Duodenal mucosa (tissue), 2 donors: Measurements from ENCODE around the gene NFASC.

ENCODE experiments used
- H3K27ac ChIP-seq: one replicate; pipeline ENCODE4 v1.7.0; 2013; ENCODE audit warnings: low read depth, low read length
- H3K27me3 ChIP-seq, 2 donors: one replicate each; pipeline ENCODE4 v1.7.0; 2013; ENCODE audit warnings: low read length in 2 of 2, control low read depth in 1 of 2; ENCODE audit not compliant: insufficient read depth in 2 of 2, control insufficient read depth in 1 of 2
- H3K36me3 ChIP-seq, 2 donors: one replicate each; pipeline ENCODE4 v1.7.0; 2013; ENCODE audit warnings: low read length in 2 of 2, control low read depth in 1 of 2; ENCODE audit not compliant: insufficient read depth in 2 of 2, control insufficient read depth in 1 of 2
- H3K4me1 ChIP-seq, 2 donors: one replicate each; pipeline ENCODE4 v1.7.0; 2013; ENCODE audit warnings: low read length in 2 of 2, control low read depth in 1 of 2; ENCODE audit not compliant: insufficient read depth in 2 of 2, control insufficient read depth in 1 of 2
- H3K4me3 ChIP-seq, 2 donors: one replicate each; pipeline ENCODE4 v1.7.0; 2013; ENCODE audit warnings: low read length in 2 of 2, low read depth in 1 of 2
- H3K9ac ChIP-seq, 2 donors: one replicate each; pipeline ENCODE4 v1.7.0; 2013; ENCODE audit warnings: low read length in 2 of 2, low read depth in 1 of 2
- H3K9me3 ChIP-seq, 2 donors: one replicate each; pipeline ENCODE4 v1.7.0; 2013; ENCODE audit warnings: low read length in 2 of 2, control low read depth in 1 of 2; ENCODE audit not compliant: control insufficient read depth in 1 of 2

Gene NFASC

DNA sequence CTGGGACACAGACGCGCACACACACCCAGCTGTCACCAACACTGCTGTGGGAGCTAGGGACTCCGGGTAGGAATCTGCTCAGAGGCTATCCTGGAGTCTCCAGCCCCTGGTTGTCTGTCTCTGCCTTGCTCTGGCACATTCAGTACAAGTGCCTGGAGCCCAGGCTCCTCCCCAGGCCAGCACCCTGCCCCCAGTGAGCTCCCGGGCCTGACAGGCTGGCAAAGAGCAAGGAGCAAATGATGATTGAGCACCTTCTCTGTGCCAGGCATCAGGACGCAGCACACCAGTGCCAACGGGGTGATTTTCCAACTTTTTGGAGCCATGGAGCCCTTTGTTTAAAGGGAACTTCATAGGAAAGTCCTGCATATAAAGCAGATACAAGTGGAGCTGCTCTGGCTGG, 178.8 kb downstream of the NFASC start:
- Histone ChIP-seq H3K27ac (no peak overlapping the region), H3K9ac (no peak overlapping the region), H3K4me1 (no peaks in the 10 kb centered on the region)

GRCh38 chr1:205052690-205053089, 182.0 kb downstream of the NFASC start:
- H3K9me3 ChIP-seq, result no peaks in the 10 kb centered on the region
- H3K27ac ChIP-seq, result no peak overlapping the region
- no peaks in the 10 kb centered on the region for H3K4me1 ChIP-seq
- peaks cover 0 to 6% of the 10 kb centered on the region in 2 donors for H3K27me3 ChIP-seq
- no peak overlapping the region for H3K4me3 ChIP-seq
- no peak overlapping the region for H3K9ac ChIP-seq
- H3K36me3 ChIP-seq, result no peaks in the 10 kb centered on the region

More for the DNA sequence above, 178.8 kb downstream of the NFASC start:
- H3K9me3 ChIP-seq, result no peaks in the 10 kb centered on the region
- H3K4me3 ChIP-seq, result no peak overlapping the region
- peaks cover 30 to 34% of the 10 kb centered on the region in 2 donors for H3K27me3 ChIP-seq
- H3K36me3 ChIP-seq, result no peaks in the 10 kb centered on the region

DNA sequence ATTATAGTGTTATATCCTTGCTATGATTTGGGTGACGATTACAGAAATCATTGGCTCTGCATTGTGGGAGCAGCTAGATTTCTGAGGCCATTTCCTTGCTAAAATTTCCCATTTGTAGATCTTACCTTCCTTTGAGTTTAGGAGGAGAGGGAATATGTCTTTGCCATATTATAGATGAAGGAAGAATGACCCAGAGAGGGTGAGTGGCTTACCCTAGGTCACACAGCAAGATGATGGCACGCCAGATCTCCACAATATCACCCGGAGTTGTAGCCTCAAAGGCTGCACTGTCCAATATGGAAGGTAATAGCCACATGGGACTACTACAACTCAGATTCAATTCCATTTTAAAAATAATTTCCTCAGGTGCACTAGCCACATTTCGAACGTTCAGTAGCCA, 182.6 kb downstream of the NFASC start:
- H3K27me3 ChIP-seq, result peaks cover 0 to 6% of the 10 kb centered on the region in 2 donors
- H3K4me1 ChIP-seq, result no peaks in the 10 kb centered on the region
- H3K36me3 ChIP-seq, result no peaks in the 10 kb centered on the region
- H3K9me3 ChIP-seq, result no peaks in the 10 kb centered on the region
- no peak overlapping the region for H3K4me3 ChIP-seq
- H3K9ac ChIP-seq, result no peak overlapping the region
- no peak overlapping the region for H3K27ac ChIP-seq

GRCh38 chr1:205054013-205054412, 183.4 kb downstream of the NFASC start:
- no peak overlapping the region for H3K27ac ChIP-seq
- H3K27me3 ChIP-seq, result peaks cover 0 to 6% of the 10 kb centered on the region in 2 donors
- H3K4me1 ChIP-seq, result no peaks in the 10 kb centered on the region
- H3K9ac ChIP-seq, result no peak overlapping the region
- no peak overlapping the region for H3K4me3 ChIP-seq
- H3K9me3 ChIP-seq, result no peaks in the 10 kb centered on the region
- no peaks in the 10 kb centered on the region for H3K36me3 ChIP-seq

- Histone ChIP-seq H3K9ac (no peak overlapping the region), H3K4me1 (no peaks in the 10 kb centered on the region), H3K27me3 (peaks cover 0 to 6% of the 10 kb centered on the region in 2 donors), H3K36me3 (no peaks in the 10 kb centered on the region), H3K9me3 (no peaks in the 10 kb centered on the region), H3K4me3 (no peak overlapping the region), H3K27ac (no peak overlapping the region)
Measured at GRCh38 chr1:205056188-205056611, 185.5 kb downstream of the NFASC start.

DNA sequence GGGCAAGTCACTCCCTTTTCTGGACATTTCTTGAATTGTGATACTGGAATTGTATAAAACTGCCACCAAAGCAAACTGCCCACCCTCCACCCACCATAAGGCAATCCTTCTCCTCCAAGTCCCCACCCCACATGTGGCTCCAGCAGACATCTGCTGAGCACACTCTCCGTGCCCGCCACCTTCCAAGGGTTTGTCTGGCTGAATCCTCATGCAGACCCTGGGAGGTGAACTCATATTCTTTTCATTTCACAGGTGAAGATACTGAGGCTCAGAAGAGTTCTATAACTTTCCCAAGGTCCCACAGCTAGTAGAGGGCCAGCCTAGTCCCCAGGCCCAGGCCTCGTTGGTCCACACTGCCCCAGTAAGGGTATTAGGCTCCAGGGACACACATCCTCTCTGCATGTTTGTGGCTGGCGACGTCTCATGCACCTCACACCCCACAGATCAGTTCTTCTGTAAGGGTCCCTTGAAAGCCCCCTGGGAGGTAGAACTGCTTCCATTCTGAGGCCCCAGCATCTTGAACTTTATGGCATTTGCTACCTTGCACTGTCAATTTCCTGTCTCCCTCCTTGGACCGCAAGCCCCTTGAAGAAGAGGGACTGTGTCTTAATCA, 186.4 kb downstream of the NFASC start:
- Histone ChIP-seq H3K27ac (no peak overlapping the region), H3K27me3 (peaks cover 0 to 6% of the 10 kb centered on the region in 2 donors), H3K36me3 (no peaks in the 10 kb centered on the region), H3K4me1 (no peaks in the 10 kb centered on the region), H3K9me3 (no peaks in the 10 kb centered on the region), H3K9ac (no peak overlapping the region), H3K4me3 (no peak overlapping the region)

- no peaks in the 10 kb centered on the region for H3K4me1 ChIP-seq
- no peak overlapping the region for H3K4me3 ChIP-seq
- no peak overlapping the region for H3K27ac ChIP-seq
- peaks cover 0 to 6% of the 10 kb centered on the region in 2 donors for H3K27me3 ChIP-seq
- H3K9me3 ChIP-seq, result no peaks in the 10 kb centered on the region
- no peak overlapping the region for H3K9ac ChIP-seq
- no peaks in the 10 kb centered on the region for H3K36me3 ChIP-seq
Measured at GRCh38 chr1:205057808-205058575, 187.3 kb downstream of the NFASC start.

DNA sequence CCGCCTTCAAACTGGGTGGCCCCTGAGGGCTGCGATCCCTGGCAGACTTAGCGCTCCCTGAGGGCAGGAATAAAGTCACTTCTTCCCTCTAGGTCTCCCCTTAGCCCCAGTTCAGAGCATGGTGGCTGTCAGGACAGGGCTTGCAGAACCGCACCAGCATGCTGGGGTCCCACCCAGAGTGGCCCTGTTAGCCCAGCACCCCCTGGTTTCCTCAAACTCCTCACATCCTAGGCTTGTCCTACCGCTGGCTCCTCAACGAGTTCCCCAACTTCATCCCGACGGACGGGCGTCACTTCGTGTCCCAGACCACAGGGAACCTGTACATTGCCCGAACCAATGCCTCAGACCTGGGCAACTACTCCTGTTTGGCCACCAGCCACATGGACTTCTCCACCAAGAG, 188.2 kb downstream of the NFASC start:
- no peaks in the 10 kb centered on the region for H3K9me3 ChIP-seq
- no peaks in the 10 kb centered on the region for H3K4me1 ChIP-seq
- no peak overlapping the region for H3K4me3 ChIP-seq
- H3K36me3 ChIP-seq, result no peaks in the 10 kb centered on the region
- H3K9ac ChIP-seq, result no peak overlapping the region
- H3K27me3 ChIP-seq, result peaks cover 0 to 6% of the 10 kb centered on the region in 2 donors
- no peak overlapping the region for H3K27ac ChIP-seq

DNA sequence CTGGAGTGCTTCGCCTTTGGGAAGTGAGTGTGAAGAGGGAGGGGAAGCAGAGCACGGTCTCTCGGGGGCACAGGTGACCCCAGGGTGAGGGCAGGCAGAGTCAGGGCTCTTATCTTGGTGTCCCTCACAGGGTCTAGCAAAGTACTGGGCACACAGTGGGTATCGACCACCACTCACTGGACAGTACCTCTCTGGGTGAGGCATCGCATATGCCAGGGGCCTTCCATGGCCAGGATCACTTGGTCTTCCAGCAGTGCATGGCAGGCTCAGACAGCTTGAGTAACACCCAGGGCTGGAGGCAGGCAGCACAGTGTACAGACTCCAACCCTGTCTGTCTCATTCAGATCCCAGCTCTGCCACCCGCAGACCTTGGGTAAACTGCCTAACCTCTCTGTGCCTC, 189.0 kb downstream of the NFASC start:
- H3K9me3 ChIP-seq, result no peaks in the 10 kb centered on the region
- H3K4me1 ChIP-seq, result no peaks in the 10 kb centered on the region
- H3K9ac ChIP-seq, result no peak overlapping the region
- no peaks in the 10 kb centered on the region for H3K36me3 ChIP-seq
- no peak overlapping the region for H3K4me3 ChIP-seq
- H3K27ac ChIP-seq, result no peak overlapping the region
- no peaks in the 10 kb centered on the region for H3K27me3 ChIP-seq

GRCh38 chr1:205060746-205061145, 190.1 kb downstream of the NFASC start:
- Histone ChIP-seq H3K4me3 (no peak overlapping the region), H3K4me1 (no peaks in the 10 kb centered on the region), H3K27ac (no peak overlapping the region), H3K36me3 (no peaks in the 10 kb centered on the region), H3K9me3 (no peaks in the 10 kb centered on the region), H3K9ac (no peak overlapping the region), H3K27me3 (no peaks in the 10 kb centered on the region)
